ENCODE results near the gene PLCH1.

DNA sequence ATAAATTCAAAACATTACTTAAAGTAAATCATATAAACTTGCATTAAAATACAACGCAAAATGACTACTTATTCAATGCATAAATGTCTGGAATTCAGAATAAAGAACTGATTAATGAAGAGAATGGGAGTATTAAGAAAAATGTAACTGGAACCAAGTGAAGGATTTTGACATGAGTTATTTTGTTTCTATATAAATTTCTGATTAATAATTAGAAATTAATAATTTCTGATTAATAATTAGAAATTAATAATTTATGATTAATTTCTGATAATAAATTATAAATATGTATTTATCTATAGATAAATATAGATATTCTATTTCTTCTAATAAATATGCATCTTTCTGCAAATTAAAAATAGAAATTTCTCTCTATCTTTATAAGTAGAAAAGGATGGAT lies 291.4 kb downstream of the PLCH1 start:
- TF ChIP-seq, protein P1, sequence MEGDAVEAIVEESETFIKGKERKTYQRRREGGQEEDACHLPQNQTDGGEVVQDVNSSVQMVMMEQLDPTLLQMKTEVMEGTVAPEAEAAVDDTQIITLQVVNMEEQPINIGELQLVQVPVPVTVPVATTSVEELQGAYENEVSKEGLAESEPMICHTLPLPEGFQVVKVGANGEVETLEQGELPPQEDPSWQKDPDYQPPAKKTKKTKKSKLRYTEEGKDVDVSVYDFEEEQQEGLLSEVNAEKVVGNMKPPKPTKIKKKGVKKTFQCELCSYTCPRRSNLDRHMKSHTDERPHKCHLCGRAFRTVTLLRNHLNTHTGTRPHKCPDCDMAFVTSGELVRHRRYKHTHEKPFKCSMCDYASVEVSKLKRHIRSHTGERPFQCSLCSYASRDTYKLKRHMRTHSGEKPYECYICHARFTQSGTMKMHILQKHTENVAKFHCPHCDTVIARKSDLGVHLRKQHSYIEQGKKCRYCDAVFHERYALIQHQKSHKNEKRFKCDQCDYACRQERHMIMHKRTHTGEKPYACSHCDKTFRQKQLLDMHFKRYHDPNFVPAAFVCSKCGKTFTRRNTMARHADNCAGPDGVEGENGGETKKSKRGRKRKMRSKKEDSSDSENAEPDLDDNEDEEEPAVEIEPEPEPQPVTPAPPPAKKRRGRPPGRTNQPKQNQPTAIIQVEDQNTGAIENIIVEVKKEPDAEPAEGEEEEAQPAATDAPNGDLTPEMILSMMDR (IDR thresholded peaks at IDR 0.05): no peak
- TF ChIP-seq EZH2 (IDR thresholded peaks at IDR 0.05): no peak

Measured in neural progenitor cell (in vitro differentiated cells).